ENCODE measurements around the gene C20orf173. TPM values are rescaled to one million over a fixed set of nuclear protein-coding genes. Genes with fewer than 3 reads are reported as not detected.

C20orf173 gene
- total RNA-seq, 1 experiment from 2014 or later = not detected

- ChIA-PET POLR2A (no interaction called here), CTCF (no interaction called here), RAD21 (ENCODE audit: low non-redundant PET in 1 of 2, low total read pairs in 2 of 2, uncharacterized antibody in 2 of 2, unreplicated experiment in 2 of 2) (no interaction called here)
- no peak overlapping the region for H3K4me3 ChIP-seq (replicated peaks in 1 of 2; ENCODE audit: low read depth in 1 of 2, low read length in 2 of 2)
- H3K4me2 ChIP-seq (ENCODE audit: low read length) = no peak overlapping the region
- TF ChIP-seq ZNF274 (IDR thresholded peaks at IDR 0.05; ENCODE audit: low read depth, low read length) (no peak), RAD21 (IDR thresholded peaks at IDR 0.05; ENCODE audit: low read depth) (no peak), EZH2phosphoT487 (IDR thresholded peaks at IDR 0.05; ENCODE audit: borderline replicate concordance) (no peak), CTCF (IDR thresholded peaks at IDR 0.05 in 2 of 3, conservative IDR thresholded peaks at IDR 0.05 in 1 of 3; ENCODE audit: borderline replicate concordance in 1 of 3, insufficient read depth in 1 of 3, low read depth in 2 of 3, low read length in 2 of 3) (no peak), EZH2 (IDR thresholded peaks at IDR 0.05) (no peak)
- intact Hi-C loops (cut with micrococcal nuclease) = no loop called here
- H3K36me3 ChIP-seq (ENCODE audit: control insufficient read depth in 1 of 2, insufficient read depth in 2 of 2, low read length in 2 of 2) = no peaks in the 10 kb centered on the region
- H3K79me2 ChIP-seq (ENCODE audit: insufficient read depth, low read length) = no peaks in the 10 kb centered on the region
- no peak overlapping the region for H3K27ac ChIP-seq (ENCODE audit: low read depth, low read length)
- no peak overlapping the region for H2AFZ ChIP-seq (ENCODE audit: low read depth, low read length, poor library complexity, severe bottlenecking)
- ATAC-seq (no peak), DNase-seq (ENCODE audit: low read depth, low spot score) (no peak)
- H3K9me2 ChIP-seq (ENCODE audit: insufficient read depth) = no peaks in the 10 kb centered on the region
- H4K20me1 ChIP-seq (ENCODE audit: insufficient read depth) = no peaks in the 10 kb centered on the region
- H3K4me1 ChIP-seq (ENCODE audit: control insufficient read depth in 1 of 2, insufficient read depth in 2 of 2, low read length in 2 of 2) = no peaks in the 10 kb centered on the region
- BruUV-seq (replicated peaks) = no TSS peak
- no peaks in the 10 kb centered on the region for H3K27me3 ChIP-seq (ENCODE audit: insufficient read depth, low read length)
- no peaks in the 10 kb centered on the region for H3K9me3 ChIP-seq (ENCODE audit: control insufficient read depth in 1 of 2, insufficient read depth in 1 of 2, low read depth in 1 of 2, low read length in 2 of 2)
- H3K9ac ChIP-seq (ENCODE audit: low read length) = no peak overlapping the region
Observed at GRCh38 chr20:35578469-35578868, 49.0 kb upstream of the C20orf173 start.

- intact Hi-C loops (cut with micrococcal nuclease) = no loop called here
- DNase-seq (ENCODE audit: low read depth, low spot score) (no peak), ATAC-seq (no peak)
- H4K20me1 ChIP-seq (ENCODE audit: insufficient read depth) = no peaks in the 10 kb centered on the region
- RAD21 ChIA-PET (ENCODE audit: low non-redundant PET in 1 of 2, low total read pairs in 2 of 2, uncharacterized antibody in 2 of 2, unreplicated experiment in 2 of 2) = no interaction called here
- H2AFZ ChIP-seq (ENCODE audit: low read depth, low read length, poor library complexity, severe bottlenecking) = no peak overlapping the region
- no peak overlapping the region for H3K4me2 ChIP-seq (ENCODE audit: low read length)
- no peaks in the 10 kb centered on the region for H3K4me1 ChIP-seq (ENCODE audit: control insufficient read depth in 1 of 2, insufficient read depth in 2 of 2, low read length in 2 of 2)
- peaks cover 0 to 3% of the 10 kb centered on the region in 2 experiments; a peak in 1 of 4 replicates for H3K9me3 ChIP-seq (ENCODE audit: control insufficient read depth in 1 of 2, insufficient read depth in 1 of 2, low read depth in 1 of 2, low read length in 2 of 2)
- no peaks in the 10 kb centered on the region for H3K27me3 ChIP-seq (ENCODE audit: insufficient read depth, low read length)
- POLR2A ChIA-PET = interaction anchor here (0.7 to 1.2 kb wide), 2 partner anchors 11 to 165 kb away, joined by 3 to 5 read pairs; partner anchors contain the start of gene RBM39
- H3K9ac ChIP-seq (ENCODE audit: low read length) = no peak overlapping the region
- no peaks in the 10 kb centered on the region for H3K79me2 ChIP-seq (ENCODE audit: insufficient read depth, low read length)
- CTCF ChIA-PET = no interaction called here
- no peak overlapping the region for H3K4me3 ChIP-seq (replicated peaks in 1 of 2; ENCODE audit: low read depth in 1 of 2, low read length in 2 of 2)
- no peaks in the 10 kb centered on the region for H3K36me3 ChIP-seq (ENCODE audit: control insufficient read depth in 1 of 2, insufficient read depth in 2 of 2, low read length in 2 of 2)
- no TSS peak for BruUV-seq (replicated peaks)
- H3K27ac ChIP-seq (ENCODE audit: low read depth, low read length) = no peak overlapping the region
- TF ChIP-seq ELF1 (IDR thresholded peaks at IDR 0.05; ENCODE audit: borderline replicate concordance, low read depth) = no peak
- no peak for TF ChIP-seq TCF7L2 (IDR thresholded peaks at IDR 0.05; ENCODE audit: borderline replicate concordance, extremely low read depth, insufficient read depth, insufficient read length)
- no peak for TF ChIP-seq CTCF (IDR thresholded peaks at IDR 0.05 in 2 of 3, conservative IDR thresholded peaks at IDR 0.05 in 1 of 3; ENCODE audit: borderline replicate concordance in 1 of 3, insufficient read depth in 1 of 3, low read depth in 2 of 3, low read length in 2 of 3)
- no peak for TF ChIP-seq SRF (IDR thresholded peaks at IDR 0.05; ENCODE audit: low read depth)
- no peak for TF ChIP-seq CEBPB (IDR thresholded peaks at IDR 0.05; ENCODE audit: low read depth)
- no peak for TF ChIP-seq YY1 (IDR thresholded peaks at IDR 0.05; ENCODE audit: extremely low read depth, insufficient replicate concordance, low read depth, low read length)
- TF ChIP-seq SP1 (IDR thresholded peaks at IDR 0.05; ENCODE audit: low read depth) = no peak
- TF ChIP-seq ZNF274 (IDR thresholded peaks at IDR 0.05; ENCODE audit: low read depth, low read length) = no peak
- H3K9me2 ChIP-seq (ENCODE audit: insufficient read depth) = no peaks in the 10 kb centered on the region
Observed at GRCh38 chr20:35576816-35577215, 47.4 kb upstream of the C20orf173 start.

Data from HCT116 (cell line).